ENCODE data around the gene IGFBP6. TPM values are rescaled to one million over a fixed set of nuclear protein-coding genes. Genes with fewer than 3 reads are reported as not detected.

Gene IGFBP6
- 29.3 and 50.2 TPM in 2 replicates for total RNA-seq (2014; rRNA removed; shearing (Covaris generic))

GRCh38 chr12:53097564-53098353 is at the start of gene IGFBP6:
Gene IGFBP6 (plus strand): TSS chr12:53097667. CDS start chr12:53097718, 51 bp downstream.
- peak; percentile 58 for DNase-seq (ENCODE audit: low spot score)
- in situ Hi-C loops (cut with HindIII; ENCODE audit: low sequenced_read_pairs): no loop called here

- peak; percentile 92 for DNase-seq (ENCODE audit: low spot score)
- in situ Hi-C loops (cut with HindIII; ENCODE audit: low sequenced_read_pairs): no loop called here
These were observed 49.3 kb upstream of the IGFBP6 start for GRCh38 chr12:53048033-53048779.

GRCh38 chr12:53048780-53049401 is 48.6 kb upstream of the IGFBP6 start:
- no peak for DNase-seq (ENCODE audit: low spot score)
- in situ Hi-C loops (cut with HindIII; ENCODE audit: low sequenced_read_pairs): no loop called here

- DNase-seq (ENCODE audit: low spot score): no peak
- in situ Hi-C loops (cut with HindIII; ENCODE audit: low sequenced_read_pairs): no loop called here
These were observed 47.7 kb upstream of the IGFBP6 start, which contains the start of gene TNS2 for GRCh38 chr12:53049571-53050318. Gene TNS2 (plus strand): TSS chr12:53050065. CDS start chr12:53050186, 121 bp downstream.

GRCh38 chr12:53050426-53051057 is 46.9 kb upstream of the IGFBP6 start:
- no peak for DNase-seq (ENCODE audit: low spot score)
- in situ Hi-C loops (cut with HindIII; ENCODE audit: low sequenced_read_pairs): no loop called here

- DNase-seq (ENCODE audit: low spot score): peak; percentile 59
- in situ Hi-C loops (cut with HindIII; ENCODE audit: low sequenced_read_pairs): no loop called here
These were observed 46.2 kb upstream of the IGFBP6 start for GRCh38 chr12:53051058-53051880.

GRCh38 chr12:53051881-53052412 is 45.5 kb upstream of the IGFBP6 start:
- in situ Hi-C loops (cut with HindIII; ENCODE audit: low sequenced_read_pairs): no loop called here
- DNase-seq (ENCODE audit: low spot score): no peak

- DNase-seq (ENCODE audit: low spot score): peak; percentile 46
- in situ Hi-C loops (cut with HindIII; ENCODE audit: low sequenced_read_pairs): no loop called here
These were observed 44.8 kb upstream of the IGFBP6 start for GRCh38 chr12:53052419-53053217.

GRCh38 chr12:53053218-53054111 is 44.0 kb upstream of the IGFBP6 start:
- DNase-seq (ENCODE audit: low spot score): peak; percentile 65
- in situ Hi-C loops (cut with HindIII; ENCODE audit: low sequenced_read_pairs): no loop called here

GRCh38 chr12:53054112-53054878 is 43.2 kb upstream of the IGFBP6 start:
- in situ Hi-C loops (cut with HindIII; ENCODE audit: low sequenced_read_pairs): no loop called here
- DNase-seq (ENCODE audit: low spot score): peak; percentile 98

GRCh38 chr12:53055471-53056266 is 41.8 kb upstream of the IGFBP6 start:
- in situ Hi-C loops (cut with HindIII; ENCODE audit: low sequenced_read_pairs): no loop called here
- no peak for DNase-seq (ENCODE audit: low spot score)

GRCh38 chr12:53056296-53056695 is 41.2 kb upstream of the IGFBP6 start:
- in situ Hi-C loops (cut with HindIII; ENCODE audit: low sequenced_read_pairs): no loop called here
- no peak for DNase-seq (ENCODE audit: low spot score)

GRCh38 chr12:53056901-53057300 is 40.6 kb upstream of the IGFBP6 start:
- no peak for DNase-seq (ENCODE audit: low spot score)

GRCh38 chr12:53057816-53058500 is 39.5 kb upstream of the IGFBP6 start:
- no peak for DNase-seq (ENCODE audit: low spot score)
- in situ Hi-C loops (cut with HindIII; ENCODE audit: low sequenced_read_pairs): no loop called here

More at GRCh38 chr12:53056901-53057300, 40.6 kb upstream of the IGFBP6 start:
- in situ Hi-C loops (cut with HindIII; ENCODE audit: low sequenced_read_pairs): no loop called here
